GM21737 (cell line): ENCODE measurements around the gene EEF1A2.

Experiments
- ATAC-seq: cut with Tn5 transposase; IDR thresholded peaks from one replicate; pipeline ENCODE4 v1.9.1; 2021; ENCODE audit warnings: mild to moderate bottlenecking, moderate library complexity; ENCODE audit not compliant: unreplicated experiment

EEF1A2 gene

DNA sequence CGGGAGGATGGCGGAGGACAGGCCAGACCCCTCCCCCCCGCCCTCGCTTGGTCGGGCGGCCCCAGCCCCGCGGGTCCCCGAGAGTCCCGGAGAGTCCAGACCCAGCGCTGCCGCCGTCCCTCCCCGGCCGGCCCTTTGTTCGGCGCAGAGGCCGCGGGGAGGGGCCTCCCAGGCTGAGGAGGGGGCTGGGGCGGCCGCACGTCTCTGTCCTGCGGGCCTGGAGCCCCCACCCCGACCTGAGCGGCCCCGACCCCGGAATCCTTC, 27.2 kb downstream of the EEF1A2 start:
- ATAC-seq: no peak

DNA sequence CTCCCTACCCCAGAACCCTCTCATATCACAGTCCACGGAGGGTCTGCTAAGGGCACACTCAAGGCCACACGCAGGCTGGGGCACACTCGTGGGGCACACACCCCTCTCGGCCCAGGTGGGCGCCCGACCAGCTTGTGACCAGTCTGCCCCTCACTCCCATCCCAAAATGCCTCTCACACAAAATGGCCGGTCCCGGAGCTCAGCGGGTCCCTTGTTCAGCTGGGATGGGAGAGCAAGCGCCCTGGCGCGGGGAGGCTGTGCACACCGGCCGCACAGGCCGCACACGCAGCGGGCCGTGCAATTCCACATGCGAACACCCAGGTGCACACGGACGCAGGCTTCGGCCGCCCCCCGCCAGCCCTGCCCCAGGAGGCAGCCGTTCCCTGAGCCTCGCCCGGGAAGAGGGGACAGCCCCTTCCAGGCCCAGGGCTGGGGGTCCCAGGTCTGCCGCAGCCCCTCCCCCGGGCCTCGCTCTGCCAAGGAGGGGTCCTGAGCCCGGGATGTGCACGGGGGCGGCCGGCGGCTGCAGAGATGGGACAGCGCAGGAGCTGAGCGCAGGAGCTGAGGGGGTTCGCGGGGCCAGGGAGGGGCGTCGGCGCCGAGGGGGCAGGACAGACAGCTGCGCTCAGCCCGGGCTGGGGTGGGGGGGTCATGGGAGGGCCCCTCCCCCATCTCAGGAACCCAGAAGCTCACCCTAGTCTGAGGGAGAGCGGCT, 27.7 kb downstream of the EEF1A2 start:
- no peak for ATAC-seq

DNA sequence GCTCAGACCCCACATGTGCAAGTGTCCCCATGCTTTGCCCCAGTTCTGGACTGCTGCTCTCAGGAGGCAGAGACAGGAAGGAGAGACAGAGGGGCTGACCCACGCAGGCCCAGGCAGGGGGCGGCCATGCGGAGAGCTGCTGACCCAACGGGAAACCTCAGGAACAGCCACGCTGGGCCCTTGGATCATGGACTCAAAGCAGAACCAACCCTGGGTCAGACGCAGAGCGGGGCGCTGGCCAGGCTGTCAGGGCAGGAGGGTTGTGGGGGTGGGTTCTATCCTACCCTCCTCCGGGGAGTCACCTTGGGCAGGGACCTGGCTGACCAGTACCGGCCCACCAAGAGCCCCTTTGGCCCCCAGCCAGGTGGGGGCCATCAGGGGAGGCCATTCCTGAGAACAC, 28.5 kb downstream of the EEF1A2 start:
- ATAC-seq: no peak

DNA sequence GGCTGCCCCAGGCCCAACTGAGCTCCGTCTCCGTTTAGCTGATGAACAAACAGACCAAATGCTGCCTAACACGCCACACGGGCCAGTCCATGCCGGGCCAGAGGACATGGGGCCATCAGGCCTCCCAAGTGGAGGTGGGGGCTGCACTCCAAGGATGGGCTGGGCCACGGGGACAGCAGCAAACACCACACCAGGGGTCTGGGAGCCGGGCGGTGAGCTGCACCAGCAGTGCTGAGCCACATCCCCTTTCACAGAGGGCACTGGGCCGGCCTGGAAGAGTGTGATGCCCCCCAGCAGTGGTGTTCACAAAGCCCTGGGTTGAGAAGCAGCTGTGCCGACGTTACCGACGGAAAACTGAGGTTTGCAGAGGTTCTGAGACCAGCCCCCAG, 29.2 kb downstream of the EEF1A2 start:
- no peak for ATAC-seq

DNA sequence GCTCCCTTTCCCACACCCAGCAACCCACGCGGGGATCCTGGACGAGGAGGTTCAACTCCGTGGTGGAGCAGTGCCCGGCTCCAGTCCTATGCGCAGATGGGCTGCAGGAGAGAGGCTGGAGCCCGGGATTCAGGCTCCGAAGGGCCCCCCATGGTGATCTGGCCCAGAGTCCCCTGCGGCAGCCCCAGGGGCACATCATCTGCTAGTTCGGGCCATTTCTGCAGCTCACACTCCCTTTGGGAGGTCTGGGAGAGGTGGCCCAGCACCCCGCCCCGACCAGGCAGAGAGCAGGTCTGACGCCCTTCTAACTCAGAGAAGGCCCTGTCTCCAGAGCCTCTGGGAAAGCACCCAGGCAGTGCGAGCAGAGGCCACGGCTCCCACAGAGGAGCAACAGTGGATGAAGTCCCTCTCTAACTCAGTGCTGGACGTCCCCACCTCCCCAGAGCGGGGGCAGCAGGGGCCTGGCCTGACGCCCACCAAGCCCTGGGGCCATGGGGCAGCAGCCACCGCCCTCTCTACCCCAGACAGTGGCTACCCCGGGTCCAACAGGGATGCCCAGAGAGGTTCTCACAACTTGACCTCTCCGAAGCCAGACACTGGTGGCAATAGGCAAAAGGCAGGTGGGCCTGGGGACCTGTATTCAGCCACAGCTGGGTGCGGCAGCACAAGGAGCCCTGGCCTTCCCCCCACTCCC, 29.7 kb downstream of the EEF1A2 start:
- ATAC-seq: no peak

DNA sequence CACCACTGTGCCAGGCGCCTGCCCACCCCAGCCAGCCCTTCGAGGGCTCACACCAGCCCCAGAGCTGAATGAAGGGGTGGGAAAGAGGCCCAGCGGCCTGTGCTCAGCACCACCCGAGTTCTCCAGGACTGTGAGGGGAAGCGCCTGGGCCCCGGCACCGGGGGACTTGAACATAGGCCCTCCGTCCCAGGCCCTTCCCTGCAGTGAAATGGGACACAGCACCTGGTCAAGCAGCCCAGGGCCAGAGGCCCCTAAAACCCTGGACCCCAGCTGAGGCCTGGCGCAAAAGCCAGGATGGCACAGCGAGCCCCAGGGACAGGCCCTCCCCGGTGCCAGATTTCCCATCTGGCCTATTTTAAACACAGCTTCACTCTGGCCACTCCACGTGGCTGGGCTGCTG, 30.5 kb downstream of the EEF1A2 start:
- ATAC-seq: no peak

DNA sequence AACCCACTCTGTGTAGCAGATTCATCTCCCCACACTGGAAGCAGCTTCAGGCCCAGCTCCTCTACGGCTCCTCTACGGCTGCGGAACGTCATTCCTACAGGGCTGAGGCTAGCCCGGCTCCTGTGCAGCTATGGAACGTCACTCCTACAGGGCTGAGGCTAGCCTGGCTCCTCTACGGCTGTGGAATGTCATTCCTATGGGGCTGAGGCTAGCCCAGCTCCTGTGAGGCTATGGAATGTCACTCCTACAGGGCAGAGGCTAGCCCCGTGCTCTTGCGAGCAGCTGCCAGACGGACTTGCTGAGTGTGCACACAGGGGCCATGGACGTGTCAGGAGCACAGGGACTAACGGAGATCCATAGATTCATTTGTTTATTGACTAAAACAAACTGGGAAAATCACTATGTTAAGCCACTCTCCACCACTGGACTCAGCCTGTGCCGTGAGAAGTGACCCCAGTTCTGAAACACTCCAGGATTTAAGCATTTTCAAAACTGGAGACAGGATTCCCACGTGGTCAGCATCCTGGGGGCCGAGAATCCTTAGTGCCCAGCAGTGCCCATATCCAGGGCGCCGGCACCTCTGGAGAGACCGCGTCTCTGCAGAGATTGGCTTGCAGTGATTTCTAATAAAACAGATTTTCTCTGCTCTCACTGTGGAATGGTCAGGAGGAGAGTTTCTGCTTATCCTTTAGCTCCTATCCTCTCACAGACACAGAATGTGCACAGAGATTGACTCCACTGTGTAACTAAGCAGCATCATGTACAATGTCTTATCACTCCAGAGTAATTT, 31.4 kb downstream of the EEF1A2 start:
- ATAC-seq: no peak

DNA sequence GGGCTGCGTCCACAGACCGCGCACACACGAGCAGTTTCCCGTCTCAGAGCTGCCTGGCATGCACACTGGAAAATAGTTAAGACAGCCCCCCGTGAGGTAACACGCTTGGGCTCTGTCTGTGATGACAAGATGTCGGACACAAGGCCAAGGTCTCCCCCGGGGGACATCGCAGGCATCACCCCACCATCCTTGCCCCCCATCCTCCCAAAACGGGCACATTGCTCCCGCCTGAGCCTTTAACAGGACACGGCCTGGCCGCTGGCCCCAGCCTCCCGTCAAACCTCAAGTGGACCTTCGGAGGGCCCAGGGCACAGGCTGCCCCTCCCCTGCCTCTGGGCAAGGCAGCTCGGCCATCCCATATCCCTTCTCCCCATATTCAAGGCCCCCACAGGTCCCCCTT, 32.0 kb downstream of the EEF1A2 start:
- ATAC-seq: no peak

DNA sequence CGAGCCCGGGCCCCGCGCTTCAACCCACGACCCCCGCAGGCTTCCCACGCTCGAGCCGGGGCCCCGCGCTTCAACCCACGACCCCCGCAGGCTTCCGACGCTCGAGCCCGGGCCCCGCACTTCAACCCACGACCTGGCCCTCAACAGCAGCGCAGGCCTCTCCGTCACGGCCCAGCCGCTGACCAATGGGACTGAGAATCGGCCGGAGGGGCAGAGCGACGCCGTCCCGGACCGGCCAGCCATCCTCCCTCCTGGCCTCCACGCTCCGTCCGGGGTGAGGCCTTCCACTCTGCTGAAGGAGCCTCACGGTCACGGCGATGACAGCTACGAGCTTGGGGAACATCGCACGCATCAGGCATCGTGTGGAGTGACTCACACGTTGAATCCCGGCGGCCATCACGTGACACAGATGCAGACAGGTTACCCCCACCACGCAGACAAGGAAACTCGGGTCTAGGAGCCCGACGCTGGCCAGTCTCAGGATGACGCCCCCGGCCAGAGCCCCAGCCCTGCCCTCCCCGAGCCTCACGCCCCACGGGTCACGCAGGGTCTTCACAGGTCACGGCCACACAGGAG, 32.5 kb downstream of the EEF1A2 start:
- ATAC-seq: no peak

DNA sequence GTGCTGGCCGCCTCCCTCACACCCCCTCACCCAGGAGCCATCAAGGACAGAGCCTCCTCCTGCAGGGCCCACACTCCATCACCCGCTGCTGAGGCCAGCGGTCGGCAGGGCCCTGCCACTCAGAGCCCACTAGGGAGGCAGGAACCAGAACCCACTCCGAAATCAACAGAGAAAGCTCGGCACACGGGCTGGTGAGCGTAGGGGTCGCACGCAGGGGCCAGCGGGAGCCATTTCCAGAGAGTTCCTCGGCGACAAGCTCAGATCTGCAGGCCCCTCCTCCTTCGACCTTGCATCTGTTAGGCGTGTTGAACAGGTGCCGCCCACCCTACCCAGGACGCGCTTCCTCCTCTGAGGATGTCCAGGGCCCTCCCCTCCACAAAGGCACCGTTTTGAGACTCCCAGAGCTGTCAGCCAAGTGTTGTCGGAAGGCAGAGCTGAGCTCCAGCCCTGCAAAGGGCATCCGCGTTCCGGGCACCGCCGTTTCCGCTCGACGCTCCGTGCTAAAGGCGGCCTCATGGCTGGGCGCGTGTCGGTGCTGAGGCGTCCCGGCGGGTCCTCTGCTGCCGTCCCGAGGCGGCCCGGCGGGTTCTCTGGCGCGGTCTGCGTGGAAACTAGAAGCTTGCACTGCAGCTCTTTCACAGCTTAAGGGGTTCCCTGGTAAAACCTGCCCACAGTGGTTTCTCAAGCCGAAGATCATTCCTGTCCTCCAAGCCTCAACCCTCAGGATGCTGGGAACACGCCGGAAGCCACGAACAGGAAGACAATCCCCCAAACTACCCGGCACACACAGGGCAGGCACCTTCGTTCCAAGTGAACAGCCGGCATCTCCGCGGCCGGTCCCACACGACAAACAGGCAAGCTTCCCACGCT, 33.3 kb downstream of the EEF1A2 start:
- no peak for ATAC-seq

DNA sequence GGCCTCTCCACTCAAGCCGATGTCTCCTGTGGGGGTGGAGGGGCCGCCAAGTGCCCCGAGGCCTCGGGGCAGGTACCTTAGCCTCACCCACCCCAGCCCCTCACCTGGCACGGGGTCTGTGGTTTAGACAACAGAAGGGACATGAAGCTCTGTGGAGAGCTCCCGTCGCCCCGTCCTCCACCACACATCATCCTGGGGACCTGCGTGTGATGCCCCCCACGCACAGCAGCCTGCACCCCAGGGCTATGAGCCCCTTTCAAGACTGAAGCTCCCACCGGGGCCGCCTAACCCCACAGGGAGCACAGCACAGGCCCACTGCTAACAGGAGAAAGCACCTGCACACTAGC, 34.6 kb downstream of the EEF1A2 start:
- no peak for ATAC-seq

DNA sequence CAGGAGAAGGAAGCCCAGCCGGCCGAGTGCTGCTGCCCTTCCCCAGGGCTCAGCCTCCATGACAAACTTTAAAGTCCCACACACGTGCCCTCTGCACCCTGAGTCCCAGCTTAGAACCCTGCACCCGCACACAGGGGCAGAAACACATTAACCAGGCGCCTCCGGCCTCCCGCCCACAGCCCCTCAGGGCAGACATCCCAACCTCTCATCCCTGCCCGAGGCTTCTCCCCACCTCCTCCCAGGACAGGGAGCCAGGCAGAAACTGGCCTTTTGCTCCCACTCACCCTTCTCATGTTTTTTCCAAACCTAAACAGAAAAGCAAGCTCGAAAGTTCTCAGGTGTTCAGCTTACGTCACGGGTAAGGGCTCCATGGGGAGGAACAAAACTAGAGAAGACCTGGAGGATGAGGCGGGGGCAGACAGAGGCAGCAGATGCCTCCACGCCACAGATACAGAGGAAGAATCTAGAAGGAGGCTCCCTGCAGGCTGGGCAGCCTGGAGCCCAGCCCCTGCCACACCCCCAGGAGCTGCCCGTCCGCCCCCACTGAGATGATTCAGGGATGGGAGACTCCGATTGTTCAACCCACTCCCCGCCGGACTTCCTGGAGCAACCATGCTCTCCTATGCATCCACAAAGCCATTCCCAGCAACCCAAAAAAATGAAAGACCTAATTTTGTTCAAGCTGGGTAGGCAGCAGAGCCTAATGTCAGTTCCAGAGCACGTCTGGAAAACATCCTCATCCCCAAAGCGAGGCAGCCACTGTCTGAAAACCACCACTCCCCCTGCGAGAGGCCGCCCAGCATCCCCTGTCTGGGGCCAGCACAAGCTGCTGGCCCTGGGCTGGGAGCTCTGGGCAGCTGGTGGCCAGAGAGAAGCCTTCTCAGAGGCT, 35.2 kb downstream of the EEF1A2 start:
- no peak for ATAC-seq

DNA sequence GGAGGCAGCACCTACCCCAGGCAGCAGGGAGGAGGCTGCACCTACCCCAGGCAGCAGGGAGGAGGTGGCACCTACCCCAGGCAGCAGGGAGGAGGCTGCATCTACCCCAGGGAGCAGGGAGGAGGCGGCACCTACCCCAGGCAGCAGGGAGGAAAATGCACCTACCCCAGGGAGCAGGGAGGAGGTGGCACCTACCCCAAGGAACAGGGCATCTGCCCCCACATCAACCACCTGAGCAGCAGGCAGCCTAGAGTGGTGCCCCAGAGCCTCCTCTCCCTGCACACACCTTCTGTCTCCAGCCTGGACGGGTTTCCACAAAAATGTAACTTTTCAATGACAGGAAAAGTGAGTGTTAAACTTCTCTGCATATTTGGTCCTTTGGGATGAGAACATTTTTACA, 36.6 kb downstream of the EEF1A2 start:
- ATAC-seq: no peak

DNA sequence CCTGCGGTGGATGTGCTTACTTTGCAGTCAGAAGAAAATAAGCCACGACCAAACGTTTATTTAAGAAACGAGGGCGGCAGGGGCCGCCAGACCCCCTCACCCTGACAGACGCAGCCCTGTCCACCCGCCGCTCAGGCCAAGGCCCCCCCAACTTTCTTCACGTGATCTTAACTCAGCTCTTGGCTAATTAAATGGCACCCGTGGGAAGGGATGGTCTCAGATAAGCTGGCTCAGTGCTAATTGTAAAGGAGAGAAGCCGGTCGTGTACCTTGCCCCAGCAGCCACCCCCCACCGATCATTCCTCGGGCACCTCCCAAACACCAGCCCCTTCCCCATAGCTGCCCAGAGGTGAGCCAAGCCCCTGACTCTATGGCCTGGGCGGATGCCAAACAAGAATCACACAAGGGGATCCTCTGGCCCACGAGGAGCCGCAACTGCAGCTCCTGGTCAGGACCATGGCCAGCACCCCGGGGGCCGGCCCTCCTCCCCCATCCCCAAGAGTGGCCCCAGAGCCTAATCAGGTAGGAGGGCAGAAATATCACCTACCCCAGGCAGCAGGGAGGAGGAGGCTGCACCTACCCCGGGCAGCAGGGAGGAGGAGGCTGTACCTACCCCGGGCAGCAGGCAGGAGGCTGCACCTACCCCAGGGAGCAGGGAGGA, 37.6 kb downstream of the EEF1A2 start:
- ATAC-seq: no peak

DNA sequence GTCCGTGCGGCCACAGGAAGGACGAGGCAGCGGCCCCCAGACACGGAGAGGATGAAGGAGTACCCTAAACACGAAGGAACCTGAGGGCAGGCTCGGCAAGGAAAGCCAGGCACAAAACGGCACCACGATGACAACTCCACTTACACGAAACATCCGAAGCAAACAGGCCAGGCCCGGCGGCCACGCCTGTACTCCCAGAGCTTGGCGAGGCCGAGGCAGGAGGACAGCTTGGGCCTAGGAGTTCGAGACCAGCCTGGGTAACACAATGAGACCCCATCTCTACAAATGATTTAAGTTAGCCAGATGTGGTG, 39.9 kb downstream of the EEF1A2 start:
- no peak for ATAC-seq

DNA sequence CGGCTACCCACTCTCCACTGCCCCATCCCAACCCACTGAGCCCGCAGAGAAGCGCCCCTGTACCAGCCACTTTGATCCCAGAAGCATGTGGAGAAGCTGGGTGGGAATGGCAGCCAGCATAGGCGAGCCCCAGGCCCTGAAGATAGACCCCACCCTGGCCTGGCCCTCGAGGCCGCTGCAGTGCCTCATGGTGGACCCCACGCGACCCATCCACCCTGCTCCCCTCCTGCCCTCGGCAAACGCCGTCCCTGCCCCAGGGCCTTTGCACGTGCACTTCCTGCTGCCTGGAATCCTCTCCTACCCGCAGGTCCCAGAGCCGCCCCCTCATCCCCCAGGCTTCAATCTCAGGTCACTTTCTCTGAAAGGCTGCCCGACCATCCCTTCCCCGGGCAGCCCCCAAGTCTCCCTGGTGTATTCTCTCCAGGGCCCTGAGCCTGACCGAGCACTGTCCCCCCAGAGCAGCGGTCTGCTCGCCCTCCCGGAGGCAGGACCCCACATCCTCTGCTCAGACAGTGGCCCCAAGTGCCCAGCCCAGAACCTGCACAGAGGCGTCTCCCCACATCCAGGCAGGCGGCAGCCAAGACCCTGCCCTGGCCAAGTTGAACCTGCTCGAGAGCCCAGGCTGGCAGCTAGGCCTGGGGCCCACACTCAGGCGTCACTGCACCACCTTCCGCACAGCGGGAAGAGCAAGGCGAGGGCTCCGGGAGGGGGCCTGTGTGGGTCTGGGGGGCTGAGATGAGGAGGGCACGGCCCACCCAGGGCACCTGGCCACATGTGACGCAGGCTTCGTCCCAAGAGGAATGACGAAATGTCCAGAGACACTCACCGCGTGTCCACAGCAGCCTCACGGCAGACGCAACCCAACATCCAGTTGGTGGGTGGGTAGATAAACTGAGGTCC, 40.5 kb downstream of the EEF1A2 start:
- ATAC-seq: no peak

DNA sequence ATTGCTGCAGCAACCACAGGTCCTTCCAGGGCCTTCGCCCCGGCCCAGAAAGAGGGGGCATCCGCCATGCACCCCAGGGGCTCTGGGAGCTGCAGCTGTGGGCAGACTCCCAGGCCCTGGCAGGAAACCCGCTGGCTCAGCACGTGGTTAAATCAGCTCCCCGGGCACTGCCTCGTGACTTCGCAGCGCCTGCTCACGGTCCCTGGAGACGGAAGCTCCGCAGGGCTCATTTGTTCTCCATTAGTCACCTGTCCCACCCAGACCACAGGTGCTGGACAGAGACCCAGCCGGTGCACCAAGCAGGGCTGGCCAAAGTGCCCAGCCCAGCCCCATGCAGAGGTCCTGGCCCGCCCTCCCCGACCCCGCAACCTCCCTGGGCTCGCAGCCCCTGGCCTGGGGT, 41.1 kb downstream of the EEF1A2 start:
- no peak for ATAC-seq

DNA sequence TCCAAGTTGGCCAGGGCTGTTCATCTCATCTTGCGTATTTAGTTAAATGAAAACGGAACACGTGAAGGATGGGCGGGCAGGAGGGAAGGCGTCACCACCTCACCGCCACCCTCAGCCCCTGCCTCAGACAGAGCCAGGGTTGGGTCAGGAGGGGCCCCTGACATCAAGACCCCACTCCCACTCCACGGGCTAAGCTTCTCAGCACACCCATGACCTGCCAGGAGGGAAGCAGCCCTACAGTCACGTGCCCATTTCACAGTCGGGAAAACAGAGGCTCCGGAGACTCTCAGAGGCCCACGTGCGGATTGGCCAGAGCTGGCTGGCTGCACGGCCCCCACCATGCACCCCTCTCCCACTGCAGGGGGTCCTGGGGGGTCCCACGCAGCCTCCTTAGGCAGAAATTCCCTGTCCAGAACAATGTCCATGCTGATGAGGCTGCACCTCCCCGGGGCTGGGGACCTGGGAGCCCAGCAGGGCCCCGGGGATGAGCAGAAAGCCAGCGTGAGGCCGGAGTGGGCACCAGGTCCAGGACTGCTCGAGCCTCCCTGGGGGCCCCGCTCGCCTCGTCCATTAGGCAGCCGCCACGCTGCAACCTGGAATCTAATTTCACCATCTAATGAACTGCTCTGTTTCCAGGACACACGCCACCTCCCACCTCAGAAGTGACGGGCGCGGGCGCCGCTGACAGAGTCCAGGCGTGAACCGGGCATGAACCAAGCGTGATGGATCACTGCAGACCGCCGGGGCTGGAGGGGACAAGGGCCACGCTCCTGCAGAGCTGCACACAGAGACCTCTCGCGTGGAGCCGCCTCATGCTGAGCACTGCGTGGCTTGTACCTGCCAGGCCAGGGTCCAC, 42.2 kb downstream of the EEF1A2 start:
- no peak for ATAC-seq
